DOHH2 (cell line): Measurements from ENCODE around the gene GFY.
"Not testable (repeated sequence)": the region's sequence is repeated elsewhere in the genome, so short reads cannot be mapped to it uniquely, and the experiment has no call there.

ENCODE experiments used
- H3F3A ChIP-seq: fragments of 200-600 bp; sonication (generic), shearing (Covaris generic); 2 replicates; pipeline ENCODE4 v1.6.0; 2016; ENCODE audit warnings: antibody characterized with exemption, mild to moderate bottlenecking; ENCODE audit not compliant: control insufficient read depth, insufficient read depth
- H3K27ac ChIP-seq: fragments of 200-600 bp; sonication (generic); 2 replicates; pipeline ENCODE4 v1.5.1; 2014; ENCODE audit warnings: low read depth, mild to moderate bottlenecking, low read length, moderate library complexity
- H3K27me3 ChIP-seq: fragments of 200-600 bp; sonication (generic); 2 replicates; pipeline ENCODE4 v1.6.1; 2014; ENCODE audit warnings: mild to moderate bottlenecking, low read length, mixed read lengths; ENCODE audit not compliant: control insufficient read depth
- H3K36me3 ChIP-seq: fragments of 200-600 bp; sonication (generic); 2 replicates; pipeline ENCODE4 v1.6.1; 2014; ENCODE audit warnings: mild to moderate bottlenecking, low read length, moderate library complexity, mixed read lengths; ENCODE audit not compliant: control insufficient read depth
- H3K4me1 ChIP-seq: fragments of 200-600 bp; sonication (generic); 2 replicates; pipeline ENCODE4 v1.6.1; 2014; ENCODE audit warnings: mild to moderate bottlenecking, low read length, mixed read lengths; ENCODE audit not compliant: control insufficient read depth
- H3K4me2 ChIP-seq: fragments of 200-600 bp; sonication (generic); 2 replicates; pipeline ENCODE4 v1.6.0; 2014; ENCODE audit warnings: mild to moderate bottlenecking, low read length, moderate library complexity
- H3K4me3 ChIP-seq: fragments of 200-600 bp; sonication (generic); 2 replicates; pipeline ENCODE4 v1.5.1; 2014; ENCODE audit warnings: mild to moderate bottlenecking, low read length, mixed read lengths
- H3K79me2 ChIP-seq: fragments of 200-600 bp; sonication (generic); 2 replicates; pipeline ENCODE4 v1.6.1; 2014; ENCODE audit warnings: mild to moderate bottlenecking, low read length, mixed read lengths; ENCODE audit not compliant: control insufficient read depth
- H3K9me2 ChIP-seq: fragments of 200-600 bp; sonication (generic); replicated peaks from 2 replicates; pipeline ENCODE4 v1.6.1; 2014; ENCODE audit warnings: mild to moderate bottlenecking, low read length, mixed read lengths; ENCODE audit not compliant: control insufficient read depth
- H3K9me3 ChIP-seq: fragments of 200-600 bp; sonication (generic); 2 replicates; pipeline ENCODE4 v1.6.1; 2014; ENCODE audit warnings: antibody characterized with exemption, low read length, mixed read lengths; ENCODE audit not compliant: control insufficient read depth, insufficient read depth
- H4K20me1 ChIP-seq: fragments of 200-600 bp; sonication (generic); 2 replicates; pipeline ENCODE4 v1.6.0; 2014; ENCODE audit warnings: low read depth, mild to moderate bottlenecking, antibody characterized with exemption, low read length, moderate library complexity; ENCODE audit not compliant: control insufficient read depth, insufficient read depth
- EZH2phosphoT487 ChIP-seq: fragments of 200-600 bp; sonication (generic); IDR thresholded peaks from 2 replicates; pipeline ENCODE4 v1.6.1; 2017; ENCODE audit warnings: borderline replicate concordance, mild to moderate bottlenecking, antibody characterized with exemption, low read length, moderate library complexity, mixed read lengths
- TF ChIP-seq, protein P1 (sequence below): fragments of 200-600 bp; sonication (generic); IDR thresholded peaks from one replicate; pipeline ENCODE4 v1.5.1; 2014; ENCODE audit warnings: antibody characterized with exemption, mild to moderate bottlenecking, low read depth, low read length; ENCODE audit not compliant: poor library complexity, severe bottlenecking

GFY gene

DNA sequence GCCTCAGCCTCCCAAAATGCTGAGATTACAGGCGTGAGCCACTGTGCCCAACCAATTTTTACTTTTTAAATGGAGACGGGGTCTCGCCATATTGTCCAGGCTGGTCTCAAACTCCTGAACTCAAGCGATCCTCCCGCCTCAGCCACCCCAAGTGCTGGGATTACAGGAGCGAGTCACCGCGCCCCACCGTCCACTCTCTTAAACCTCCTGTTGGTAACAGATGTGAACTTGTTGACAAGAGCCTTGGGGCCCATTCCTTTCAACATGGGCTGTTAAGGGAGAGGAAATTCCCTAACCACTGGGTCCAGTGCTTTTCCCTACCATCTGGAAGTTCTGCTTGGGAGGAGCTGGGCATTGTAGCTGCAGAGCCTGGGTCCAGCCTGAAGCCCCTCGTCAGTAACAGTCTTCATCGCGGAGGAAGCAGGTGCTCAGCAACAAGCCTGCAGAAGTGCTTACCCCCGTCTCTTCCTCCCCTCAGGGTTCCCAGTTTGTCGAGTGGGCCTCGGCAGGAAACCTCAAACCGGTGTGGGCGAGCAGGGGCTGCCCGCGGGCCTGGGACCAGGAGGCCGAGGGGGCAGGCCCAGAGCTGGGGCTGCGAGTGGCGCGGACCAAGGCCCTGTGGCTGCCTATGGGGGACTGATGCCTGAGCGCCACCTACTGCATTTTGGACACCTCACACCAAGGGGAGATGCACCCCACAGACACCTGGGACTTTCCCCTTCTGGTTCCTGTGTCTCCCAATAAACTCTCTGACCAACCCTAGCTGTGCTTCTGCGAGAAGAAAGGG lies 44.8 kb downstream of the GFY start:
- no peaks in the 10 kb centered on the region for H3K9me2 ChIP-seq
- peaks cover 4% of the 10 kb centered on the region; the same call in 1 of the 2 replicates for H3F3A ChIP-seq
- no peak overlapping the region for H3K4me3 ChIP-seq
- no peaks in the 10 kb centered on the region for H3K9me3 ChIP-seq
- H3K4me2 ChIP-seq, result peak overlapping the region; percentile 18
- no peaks in the 10 kb centered on the region for H3K79me2 ChIP-seq
- H4K20me1 ChIP-seq, result no peaks in the 10 kb centered on the region
- peaks cover 6% of the 10 kb centered on the region for H3K27me3 ChIP-seq
- no peak for TF ChIP-seq EZH2phosphoT487
- TF ChIP-seq, protein P1, sequence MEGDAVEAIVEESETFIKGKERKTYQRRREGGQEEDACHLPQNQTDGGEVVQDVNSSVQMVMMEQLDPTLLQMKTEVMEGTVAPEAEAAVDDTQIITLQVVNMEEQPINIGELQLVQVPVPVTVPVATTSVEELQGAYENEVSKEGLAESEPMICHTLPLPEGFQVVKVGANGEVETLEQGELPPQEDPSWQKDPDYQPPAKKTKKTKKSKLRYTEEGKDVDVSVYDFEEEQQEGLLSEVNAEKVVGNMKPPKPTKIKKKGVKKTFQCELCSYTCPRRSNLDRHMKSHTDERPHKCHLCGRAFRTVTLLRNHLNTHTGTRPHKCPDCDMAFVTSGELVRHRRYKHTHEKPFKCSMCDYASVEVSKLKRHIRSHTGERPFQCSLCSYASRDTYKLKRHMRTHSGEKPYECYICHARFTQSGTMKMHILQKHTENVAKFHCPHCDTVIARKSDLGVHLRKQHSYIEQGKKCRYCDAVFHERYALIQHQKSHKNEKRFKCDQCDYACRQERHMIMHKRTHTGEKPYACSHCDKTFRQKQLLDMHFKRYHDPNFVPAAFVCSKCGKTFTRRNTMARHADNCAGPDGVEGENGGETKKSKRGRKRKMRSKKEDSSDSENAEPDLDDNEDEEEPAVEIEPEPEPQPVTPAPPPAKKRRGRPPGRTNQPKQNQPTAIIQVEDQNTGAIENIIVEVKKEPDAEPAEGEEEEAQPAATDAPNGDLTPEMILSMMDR, result peak; percentile 71
- peaks cover 37% of the 10 kb centered on the region for H3K36me3 ChIP-seq
- H3K4me1 ChIP-seq, result peaks cover 50% of the 10 kb centered on the region
- peak overlapping the region; percentile 39 for H3K27ac ChIP-seq

GRCh38 chr19:49470615-49470978 lies 45.4 kb downstream of the GFY start:
- Histone ChIP-seq H3K4me1 (peaks cover 50% of the 10 kb centered on the region), H3K27ac (peak overlapping the region; percentile 39)

GRCh38 chr19:49472936-49473335 lies 47.7 kb downstream of the GFY start:
- Histone ChIP-seq H4K20me1 (no peaks in the 10 kb centered on the region), H3K4me2 (no peak overlapping the region), H3K27me3 (peaks cover 6% of the 10 kb centered on the region), H3K79me2 (no peaks in the 10 kb centered on the region), H3K4me1 (peaks cover 53% of the 10 kb centered on the region), H3K9me2 (no peaks in the 10 kb centered on the region), H3K36me3 (peaks cover 24% of the 10 kb centered on the region), H3K27ac (no peak overlapping the region), H3K9me3 (no peaks in the 10 kb centered on the region), H3K4me3 (no peak overlapping the region), H3F3A (peaks cover 4% of the 10 kb centered on the region; the same call in 1 of the 2 replicates)
- TF ChIP-seq EZH2phosphoT487, result no peak
- TF ChIP-seq, protein P1, result no peak

More at GRCh38 chr19:49470615-49470978, 45.4 kb downstream of the GFY start:
- Histone ChIP-seq H3K9me2 (no peaks in the 10 kb centered on the region), H3K36me3 (peaks cover 31% of the 10 kb centered on the region), H3K4me2 (peak overlapping the region; percentile 18), H3K27me3 (peaks cover 6% of the 10 kb centered on the region), H3K79me2 (no peaks in the 10 kb centered on the region), H3F3A (peaks cover 4% of the 10 kb centered on the region; the same call in 1 of the 2 replicates), H3K4me3 (no peak overlapping the region), H4K20me1 (no peaks in the 10 kb centered on the region), H3K9me3 (no peaks in the 10 kb centered on the region)
- no peak for TF ChIP-seq EZH2phosphoT487
- TF ChIP-seq, protein P1, result no peak

GRCh38 chr19:49473501-49473867 lies 48.3 kb downstream of the GFY start:
- not testable (repeated sequence) for H3K79me2 ChIP-seq, H3F3A ChIP-seq, H3K27ac ChIP-seq, H4K20me1 ChIP-seq, H3K27me3 ChIP-seq, H3K9me2 ChIP-seq, H3K9me3 ChIP-seq
- Histone ChIP-seq H3K4me2 (peak overlapping the region; percentile 78), H3K4me1 (peaks cover 49% of the 10 kb centered on the region), H3K4me3 (peak overlapping the region; percentile 75), H3K36me3 (peaks cover 21% of the 10 kb centered on the region)
